Left lobe of liver (tissue), 2 donors: ENCODE data around the gene NHERF2. TPM values are rescaled to one million over a fixed set of nuclear protein-coding genes. Genes with fewer than 3 reads are reported as not detected.

Experiments used
- ATAC-seq: fragments of 200-7000 bp; cut with Tn5 transposase; one replicate; pipeline ENCODE4 v1.9.1; 2020; ENCODE audit warnings: mild to moderate bottlenecking, moderate library complexity
- DNase-seq: peaks from one replicate; pipeline ENCODE4 v3.0.0-alpha.2; 2020; ENCODE audit warnings: low spot score
- total RNA-seq: library from RNA; stranded (reverse); gene quantifications from one replicate; pipeline ENCODE4 v1.2.1, GENCODE V29; 2021
- donor health status: DM: no; HTN: no; CAD: no; lungs with moderate emphysema.
- donor health status: DM: no; HTN: yes; CAD: no.

The NHERF2 gene
- total RNA-seq = 334 TPM

DNA sequence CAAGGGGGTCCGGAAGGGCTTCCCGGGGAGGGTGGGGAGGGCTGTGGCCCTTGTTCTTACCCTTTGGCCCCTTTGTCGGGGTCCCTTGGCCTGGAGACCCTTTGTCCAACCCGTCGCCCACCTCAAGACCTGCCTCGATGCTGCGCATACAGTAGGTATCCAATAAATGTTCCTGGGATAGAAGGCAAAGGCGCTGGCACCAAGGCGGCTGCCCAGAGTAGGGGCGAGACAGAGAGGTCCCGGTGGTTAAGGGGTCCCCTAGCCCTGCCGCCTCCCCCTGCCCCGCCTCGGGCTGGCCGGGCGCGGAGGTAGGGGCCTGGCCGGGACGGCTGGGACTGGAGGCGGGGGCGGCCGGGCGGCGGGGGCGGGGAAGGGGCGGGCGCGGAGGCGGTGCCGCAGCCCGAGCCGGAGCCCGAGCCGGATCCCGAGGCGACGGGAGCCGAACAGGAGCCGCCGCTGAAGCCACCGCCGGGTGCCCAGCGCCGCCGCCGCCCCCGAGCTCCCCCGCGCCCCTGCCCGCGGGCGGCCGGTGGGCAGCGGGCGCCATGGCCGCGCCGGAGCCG, at the start of gene NHERF2:
NHERF2 (plus strand) TSS at position 442 of the 563 bp plus-strand sequence; CDS start at position 546, 104 bp downstream.
- ATAC-seq (peak; percentile 48), DNase-seq (peak; percentile 70)

DNA sequence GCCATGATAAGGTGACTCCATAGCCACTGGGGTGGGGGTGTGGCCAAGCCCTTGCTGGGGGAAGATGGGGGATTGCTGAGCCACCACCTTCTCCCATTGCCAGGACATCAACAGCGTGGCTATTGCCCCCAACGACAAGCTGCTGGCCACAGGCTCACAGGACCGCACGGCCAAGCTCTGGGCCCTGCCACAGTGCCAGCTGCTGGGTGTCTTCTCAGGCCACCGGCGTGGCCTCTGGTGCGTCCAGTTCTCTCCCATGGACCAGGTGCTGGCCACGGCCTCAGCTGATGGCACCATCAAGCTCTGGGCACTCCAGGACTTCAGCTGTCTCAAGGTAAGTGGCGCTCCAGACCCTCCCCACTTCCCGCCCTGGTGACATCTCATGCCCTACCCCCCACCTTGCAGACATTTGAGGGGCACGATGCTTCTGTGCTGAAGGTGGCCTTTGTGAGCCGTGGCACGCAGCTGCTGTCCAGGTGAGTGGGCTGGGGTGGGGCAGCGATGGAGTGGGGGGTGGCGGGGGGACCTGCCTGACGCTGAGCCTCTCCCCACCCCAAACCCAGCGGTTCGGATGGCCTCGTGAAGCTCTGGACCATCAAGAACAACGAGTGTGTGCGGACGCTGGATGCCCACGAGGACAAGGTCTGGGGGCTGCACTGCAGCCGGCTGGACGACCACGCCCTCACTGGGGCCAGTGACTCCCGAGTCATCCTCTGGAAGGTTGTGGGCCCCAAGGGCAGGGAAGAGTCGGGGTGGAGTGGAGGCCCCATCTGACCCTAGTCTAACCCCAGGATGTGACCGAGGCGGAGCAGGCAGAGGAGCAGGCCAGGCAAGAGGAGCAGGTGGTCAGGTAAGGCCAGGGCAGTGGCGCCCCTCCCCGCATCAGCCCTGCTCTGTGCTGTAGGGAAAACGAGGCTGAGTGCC, 49.5 kb upstream of the NHERF2 start:
- DNase-seq = no peak

DNA sequence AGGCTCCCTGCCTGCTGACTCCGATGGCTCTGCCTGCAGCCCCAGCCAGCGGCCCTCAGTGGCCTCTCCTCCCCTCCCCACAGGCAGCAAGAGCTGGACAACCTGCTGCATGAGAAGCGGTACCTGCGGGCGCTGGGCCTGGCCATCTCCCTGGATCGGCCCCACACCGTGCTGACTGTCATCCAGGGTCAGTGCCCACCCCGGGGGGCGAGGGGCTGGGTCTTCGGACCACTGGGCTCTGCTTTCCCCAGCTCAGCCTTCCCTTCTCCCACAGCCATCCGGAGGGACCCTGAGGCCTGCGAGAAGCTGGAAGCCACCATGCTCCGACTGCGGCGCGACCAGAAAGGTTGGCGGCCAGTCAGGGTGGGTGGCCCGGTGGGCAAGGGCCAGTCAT, 48.8 kb upstream of the NHERF2 start:
- DNase-seq = no peak
- ATAC-seq = no peak

More for the DNA sequence above, 49.5 kb upstream of the NHERF2 start:
- no peak for ATAC-seq

DNA sequence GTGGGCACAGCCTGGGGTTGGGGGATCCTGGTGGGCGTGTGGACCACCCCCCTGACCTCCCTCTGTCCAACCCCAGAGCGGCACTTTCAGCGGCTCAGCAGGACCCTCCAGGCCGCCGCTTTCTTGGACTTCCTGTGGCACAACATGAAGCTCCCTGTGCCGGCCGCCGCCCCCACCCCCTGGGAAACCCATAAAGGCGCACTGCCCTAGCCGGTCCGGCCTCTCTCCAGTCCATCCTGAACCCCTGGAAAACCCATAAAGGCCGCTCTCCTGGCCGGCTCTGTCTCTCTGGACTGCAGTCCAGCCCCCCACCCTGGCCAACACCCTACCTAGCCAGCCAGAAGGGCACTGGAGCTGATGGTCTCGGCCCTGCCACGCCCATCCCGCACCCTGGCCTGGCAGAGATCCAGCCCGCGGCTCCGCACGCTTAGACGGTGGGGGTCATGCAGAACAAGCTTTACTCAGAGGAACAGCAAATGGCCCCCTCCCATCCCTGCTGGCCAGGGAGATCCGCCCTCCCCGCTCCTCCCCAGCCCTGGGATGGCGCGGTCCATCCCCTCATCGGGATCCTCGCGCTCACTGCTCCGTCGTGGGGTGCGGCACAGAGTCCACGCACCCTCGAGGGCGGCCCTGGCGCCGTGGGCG, 48.1 kb upstream of the NHERF2 start:
- no peak for DNase-seq

DNA sequence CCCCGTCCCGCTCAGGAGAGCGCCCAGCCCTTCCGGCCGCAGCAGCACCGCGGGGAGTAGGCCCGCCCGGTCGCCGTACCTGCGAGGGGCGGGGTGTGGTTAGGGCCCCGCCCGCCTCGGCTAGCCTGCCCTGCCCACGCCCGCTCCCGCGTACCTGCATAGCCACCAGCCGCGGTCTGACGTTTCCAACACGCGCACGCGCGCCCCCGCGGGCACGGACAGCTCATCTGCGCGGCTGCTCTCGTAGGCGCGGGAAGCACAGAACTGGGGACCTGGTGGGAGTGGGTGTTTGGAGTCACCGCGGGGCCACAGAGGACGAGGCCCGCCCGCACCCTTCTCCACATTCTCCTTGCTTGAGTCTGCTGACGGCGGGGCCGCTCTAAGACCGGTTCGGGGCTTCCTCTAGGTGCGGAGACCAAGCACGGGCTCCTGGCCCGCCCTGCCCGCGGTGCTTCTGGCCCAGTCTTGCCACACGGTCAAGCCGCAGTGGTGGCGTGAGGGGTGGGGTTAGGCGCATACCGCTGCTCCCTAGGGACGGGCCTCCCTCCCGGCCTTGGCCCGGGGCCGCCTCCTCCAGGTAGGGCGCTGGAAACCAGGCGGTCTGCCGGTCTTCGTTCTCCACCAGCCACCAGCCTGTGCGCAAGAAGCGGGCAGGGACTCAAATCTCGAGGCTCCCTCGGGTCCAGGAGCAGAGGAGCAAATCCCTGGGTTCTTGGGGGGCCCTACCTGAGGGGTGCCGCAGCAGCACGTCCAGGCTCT, 47.3 kb upstream of the NHERF2 start:
- DNase-seq = no peak
- ATAC-seq = no peak

More for the DNA sequence above, 48.1 kb upstream of the NHERF2 start:
- no peak for ATAC-seq

DNA sequence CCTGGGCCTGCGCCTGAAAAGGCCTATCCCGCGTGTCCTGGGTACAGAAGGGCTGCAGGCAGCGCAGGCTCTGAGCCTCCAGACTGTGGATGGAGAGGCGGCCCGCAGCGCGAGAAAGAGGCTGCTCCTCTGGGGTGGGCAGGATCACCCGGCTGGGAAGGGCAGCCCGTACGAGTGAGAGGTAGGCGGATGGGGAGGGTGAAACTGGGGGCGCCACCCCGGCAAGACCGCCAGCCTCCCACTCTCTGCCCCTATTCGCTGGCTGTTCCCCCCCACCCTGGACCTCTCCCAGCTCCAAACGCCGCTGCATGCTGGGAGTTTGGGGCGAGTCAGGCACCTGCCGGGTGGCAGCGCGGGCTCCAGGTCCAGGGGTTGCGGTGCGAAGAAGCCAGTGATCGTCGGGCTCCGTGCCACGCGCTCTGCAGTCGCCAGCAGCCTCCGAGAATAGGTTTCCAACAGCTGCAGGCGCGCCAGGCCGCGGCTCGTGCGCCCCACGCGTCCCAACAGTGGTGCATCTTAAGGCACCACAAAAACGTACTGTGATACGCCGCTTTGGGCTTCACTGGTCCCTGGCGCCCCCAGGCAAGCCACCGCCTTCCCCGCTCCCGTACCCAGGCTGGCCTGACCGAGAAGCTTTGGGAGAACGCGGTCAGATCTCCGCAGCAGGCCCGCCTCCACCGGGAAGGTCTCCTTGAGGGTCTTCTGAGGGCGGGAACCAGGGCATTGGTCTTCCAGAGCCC, 46.5 kb upstream of the NHERF2 start:
- DNase-seq (no peak), ATAC-seq (no peak)

DNA sequence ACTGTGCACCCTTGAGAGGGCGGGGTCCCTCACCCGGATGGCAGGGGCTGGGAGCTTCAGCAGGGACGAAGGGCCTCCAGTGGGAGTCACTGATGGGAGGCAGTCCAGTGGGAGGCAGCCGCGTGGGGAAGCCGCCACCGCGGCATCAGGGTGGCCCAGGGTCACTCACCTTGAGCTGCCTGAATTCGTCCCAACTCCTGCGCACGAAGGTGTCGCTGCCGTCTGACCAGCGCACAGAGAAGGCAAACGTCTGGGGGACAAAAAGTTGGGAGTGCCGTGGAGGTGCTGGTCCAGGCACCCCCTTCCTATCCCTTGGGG, 46.0 kb upstream of the NHERF2 start:
- no peak for ATAC-seq
- DNase-seq = no peak

DNA sequence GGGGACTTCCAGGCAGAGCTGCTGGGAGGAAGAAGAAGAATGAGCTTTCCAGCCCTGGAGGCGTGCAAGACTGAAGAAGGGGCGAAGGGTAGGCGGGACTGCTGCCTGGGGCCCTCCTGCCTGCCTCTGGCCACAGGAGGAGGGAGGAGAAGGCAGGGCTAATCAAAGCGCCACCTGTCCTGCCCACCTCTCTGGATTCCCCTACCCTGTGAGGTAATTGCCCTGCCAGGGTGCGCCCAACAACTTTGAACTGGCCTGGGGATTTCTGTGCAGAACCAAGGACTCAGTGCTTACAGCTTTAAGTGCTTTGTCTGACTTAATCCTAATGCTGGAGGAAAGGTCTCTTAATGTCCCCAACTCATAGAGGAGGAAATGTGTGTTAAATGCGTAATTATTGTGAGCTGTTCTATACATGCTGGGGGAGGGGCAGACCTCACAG, 45.3 kb upstream of the NHERF2 start, which contains the start of gene NOXO1:
NOXO1 (minus strand) TSS at position 72 of the 439 bp plus-strand sequence. CDS start 290 bp downstream, outside the sequence.
- ATAC-seq = no peak
- no peak for DNase-seq

DNA sequence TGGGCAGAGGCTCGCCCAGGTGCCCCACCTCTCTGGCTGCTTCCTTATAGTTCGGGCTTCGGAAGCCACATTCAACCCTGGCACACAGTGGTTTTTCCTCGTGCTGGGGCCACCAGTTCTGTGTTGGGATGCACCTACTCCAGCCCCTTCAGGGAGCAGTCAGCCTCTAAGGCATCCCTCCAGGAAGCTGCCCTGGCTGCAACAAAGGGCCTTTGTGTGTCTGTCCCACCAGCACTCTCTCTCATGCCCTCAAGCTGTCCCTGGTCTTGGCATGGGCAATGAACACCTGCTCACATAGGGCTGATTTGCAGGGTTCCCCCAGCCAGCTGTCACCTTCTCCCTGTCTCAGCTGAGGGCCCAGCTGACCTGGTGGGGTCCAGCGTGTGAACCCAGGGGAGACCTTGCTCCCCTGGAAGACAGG, 44.7 kb upstream of the NHERF2 start:
- no peak for DNase-seq
- no peak for ATAC-seq

DNA sequence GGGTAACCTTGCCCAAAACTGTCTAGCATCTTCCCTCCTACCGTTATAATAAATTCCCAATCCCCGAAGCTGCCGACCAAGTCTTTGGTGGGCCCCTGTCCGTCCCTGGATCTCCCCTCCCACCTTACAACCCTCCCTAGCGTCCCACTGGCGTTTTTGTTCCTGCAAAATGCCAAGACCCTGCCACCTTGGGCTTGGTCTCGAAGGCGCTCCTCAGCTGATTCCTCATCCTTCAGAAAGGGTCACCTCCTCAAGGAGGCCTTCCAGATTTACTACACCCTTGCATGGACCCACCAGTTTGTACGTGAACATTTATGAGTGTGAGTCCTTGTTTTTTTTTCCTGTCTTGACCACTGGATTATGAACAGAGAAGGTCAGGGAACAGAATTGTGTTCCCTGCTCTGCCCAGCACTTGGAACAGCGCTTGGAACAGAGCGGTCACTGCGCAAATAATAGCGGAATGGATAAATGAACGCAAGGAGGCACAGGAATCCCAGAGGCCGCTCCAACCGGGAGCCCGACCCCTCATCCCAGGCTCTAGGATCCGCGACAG, 43.6 kb upstream of the NHERF2 start:
- no peak for ATAC-seq
- DNase-seq = no peak

DNA sequence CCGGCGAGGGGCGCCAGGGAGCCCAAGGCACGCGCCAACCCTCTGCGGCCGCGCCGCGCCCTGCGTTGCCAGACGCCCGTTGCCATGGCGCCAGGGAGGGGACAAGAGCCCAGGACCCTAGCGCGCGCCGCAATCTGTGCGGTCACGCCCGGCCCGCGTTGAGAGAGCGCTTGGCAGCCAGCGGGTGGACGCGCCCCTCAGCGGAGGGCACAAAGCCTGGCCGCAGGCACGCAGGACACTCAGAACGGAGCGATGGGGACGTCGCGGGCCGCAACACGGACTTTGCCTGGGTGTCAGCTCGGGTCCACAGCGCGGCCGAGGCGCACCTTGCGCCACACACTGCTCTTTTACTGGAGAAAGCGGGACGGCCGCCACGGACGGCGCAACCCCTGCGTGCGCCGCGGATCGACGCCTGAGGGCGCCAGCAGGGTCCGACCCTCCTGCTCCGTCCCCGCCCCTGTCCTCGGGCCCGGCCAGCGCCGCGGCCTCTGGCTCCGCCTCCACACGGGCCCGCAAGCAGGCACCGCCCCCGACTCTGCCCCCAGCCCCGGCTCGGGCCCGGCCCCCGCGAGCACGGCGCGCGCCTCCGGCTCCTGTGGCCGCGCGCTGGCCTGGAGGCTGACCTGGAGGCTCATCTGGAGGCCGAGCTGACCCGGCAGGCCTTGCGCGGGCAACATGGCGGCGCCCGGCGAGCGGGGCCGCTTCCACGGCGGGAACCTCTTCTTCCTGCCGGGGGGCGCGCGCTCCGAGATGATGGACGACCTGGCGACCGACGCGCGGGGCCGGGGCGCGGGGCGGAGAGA, 43.0 kb upstream of the NHERF2 start, which contains the start of gene GFER:
GFER (plus strand) TSS at position 650 of the 803 bp plus-strand sequence; CDS start at position 676, 26 bp downstream.
- DNase-seq = peak; percentile 94
- peak; percentile 89 for ATAC-seq

DNA sequence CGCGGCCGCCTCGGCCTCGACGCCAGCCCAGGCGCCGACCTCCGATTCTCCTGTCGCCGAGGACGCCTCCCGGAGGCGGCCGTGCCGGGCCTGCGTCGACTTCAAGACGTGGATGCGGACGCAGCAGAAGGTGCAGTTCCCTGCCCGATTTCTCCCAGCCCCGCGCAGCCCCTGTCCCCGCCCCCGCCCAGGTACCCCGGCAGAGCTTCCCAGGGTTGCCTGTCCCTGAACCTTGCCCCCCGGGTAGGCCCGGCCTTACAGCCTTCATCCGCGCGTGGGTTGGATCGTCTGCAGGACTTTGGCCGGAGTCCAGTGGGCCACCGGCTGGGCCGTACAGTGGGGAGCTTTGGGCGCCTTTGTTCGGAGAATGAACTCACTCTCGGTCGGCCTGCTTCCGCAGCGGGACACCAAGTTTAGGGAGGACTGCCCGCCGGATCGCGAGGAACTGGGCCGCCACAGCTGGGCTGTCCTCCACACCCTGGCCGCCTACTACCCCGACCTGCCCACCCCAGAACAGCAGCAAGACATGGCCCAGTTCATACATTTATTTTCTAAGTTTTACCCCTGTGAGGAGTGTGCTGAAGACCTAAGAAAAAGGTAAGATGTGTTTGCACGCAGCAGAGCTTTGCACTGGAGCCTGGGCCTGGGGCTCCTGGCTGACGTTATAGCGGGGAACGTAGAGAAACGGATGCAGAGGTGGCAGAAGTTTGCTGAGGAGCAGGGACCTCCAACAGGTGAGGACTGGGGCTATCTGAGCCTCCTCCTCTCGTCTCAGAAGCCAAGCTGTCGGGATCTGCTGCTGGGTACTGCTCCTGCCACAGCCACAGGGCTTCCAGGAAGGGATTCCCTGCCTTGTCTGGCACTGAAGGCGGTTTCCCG, 42.1 kb upstream of the NHERF2 start:
- DNase-seq = peak; percentile 82
- ATAC-seq = peak; percentile 42

DNA sequence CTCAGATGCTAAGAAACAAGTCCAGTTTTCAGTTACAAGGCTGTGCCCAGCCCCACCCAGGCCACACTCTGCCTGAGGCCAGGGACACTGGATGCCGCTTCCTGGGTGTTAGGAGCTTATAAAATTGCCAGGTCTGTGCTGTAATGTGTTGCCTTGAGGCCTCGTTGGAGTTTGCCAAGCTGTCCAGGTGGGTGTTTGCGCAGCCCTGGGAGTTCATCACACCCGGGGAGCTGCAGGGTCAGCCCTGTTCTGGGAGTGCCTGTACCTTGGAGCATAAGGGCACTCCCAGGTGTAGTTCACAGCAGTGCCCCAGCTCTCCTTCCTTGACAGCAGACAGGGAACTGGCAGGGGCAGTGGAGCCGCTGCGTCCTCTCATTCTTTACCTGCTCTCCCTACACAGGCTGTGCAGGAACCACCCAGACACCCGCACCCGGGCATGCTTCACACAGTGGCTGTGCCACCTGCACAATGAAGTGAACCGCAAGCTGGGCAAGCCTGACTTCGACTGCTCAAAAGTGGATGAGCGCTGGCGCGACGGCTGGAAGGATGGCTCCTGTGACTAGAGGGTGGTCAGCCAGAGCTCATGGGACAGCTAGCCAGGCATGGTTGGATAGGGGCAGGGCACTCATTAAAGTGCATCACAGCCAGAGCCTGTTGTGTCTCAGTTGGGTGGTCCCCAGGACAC, 41.1 kb upstream of the NHERF2 start:
- DNase-seq (no peak), ATAC-seq (no peak)

DNA sequence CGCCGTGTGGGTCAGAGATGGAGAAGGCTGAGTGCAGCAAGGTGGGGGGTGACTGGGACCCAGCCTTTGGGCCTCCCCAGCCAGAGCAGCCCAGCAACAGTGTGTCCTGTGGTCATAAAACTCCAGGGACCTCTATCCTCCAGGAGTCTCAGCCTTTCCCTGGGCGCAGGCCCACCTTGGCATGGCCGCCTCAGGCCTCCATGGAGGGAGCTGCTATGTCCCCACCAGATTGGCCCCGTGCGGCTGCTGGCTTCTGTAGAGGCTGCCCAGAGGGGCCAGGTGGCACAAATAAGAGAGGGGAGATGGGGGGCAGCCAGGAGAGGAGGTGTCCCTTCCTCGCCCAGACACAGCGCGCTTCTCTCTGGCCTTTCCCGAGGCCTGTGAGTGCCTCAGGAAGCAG, 39.5 kb upstream of the NHERF2 start:
- no peak for ATAC-seq

DNA sequence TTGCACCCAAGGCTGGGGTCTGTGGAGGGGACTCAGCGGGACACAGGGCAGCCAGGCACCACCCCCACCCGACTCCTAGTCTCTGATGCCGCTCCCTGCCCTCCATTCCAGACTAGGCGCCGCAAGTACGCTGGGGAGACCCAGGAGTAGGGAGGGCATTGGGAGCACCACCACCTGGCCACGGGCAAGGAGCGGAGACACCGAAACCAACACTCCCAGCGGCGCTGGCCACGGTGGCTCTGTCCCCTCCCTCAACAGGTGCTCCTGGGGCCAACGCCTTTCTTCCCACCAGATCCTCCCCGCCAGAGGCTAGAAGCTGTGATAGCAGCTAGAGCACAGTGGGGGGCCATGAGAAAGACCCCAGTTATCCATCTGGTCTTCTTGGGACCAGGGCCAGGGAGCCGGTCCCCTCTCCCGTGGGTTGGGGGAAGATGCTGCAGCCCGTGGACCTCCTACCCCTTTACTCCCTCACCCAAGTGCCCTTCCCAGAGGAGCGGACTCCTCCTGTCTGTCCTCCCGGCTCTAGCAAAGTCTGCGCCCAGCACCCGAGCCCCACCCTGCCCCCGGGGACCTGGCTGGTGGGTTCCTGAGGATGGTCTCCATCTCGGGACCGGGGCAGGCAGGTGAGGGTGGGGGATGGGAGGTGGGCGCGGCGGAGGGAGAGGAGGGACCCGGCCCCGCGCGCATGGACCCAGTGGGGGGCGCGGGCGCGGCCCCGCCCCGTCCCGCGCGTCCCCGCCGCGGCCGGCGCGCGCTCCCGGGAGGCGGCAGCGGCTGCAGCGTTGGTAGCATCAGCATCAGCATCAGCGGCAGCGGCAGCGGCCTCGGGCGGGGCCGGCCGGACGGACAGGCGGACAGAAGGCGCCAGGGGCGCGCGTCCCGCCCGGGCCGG, 37.2 kb upstream of the NHERF2 start, which contains the start of gene SYNGR3:
SYNGR3 (plus strand) TSS at position 762 of the 892 bp plus-strand sequence. CDS start 133 bp downstream, outside the sequence.
- no peak for ATAC-seq

More for the DNA sequence above, 39.5 kb upstream of the NHERF2 start:
- no peak for DNase-seq

DNA sequence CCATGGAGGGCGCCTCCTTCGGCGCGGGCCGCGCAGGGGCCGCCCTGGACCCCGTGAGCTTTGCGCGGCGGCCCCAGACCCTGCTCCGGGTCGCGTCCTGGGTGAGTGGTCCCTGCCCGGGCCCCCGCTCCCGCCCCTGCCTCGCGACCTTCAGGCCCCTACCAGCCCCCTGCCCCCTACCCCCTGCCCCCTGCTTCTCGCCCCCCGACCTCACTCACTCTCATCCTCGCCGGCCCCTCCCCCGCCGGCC, 36.7 kb upstream of the NHERF2 start:
- ATAC-seq (no peak), DNase-seq (no peak)

More for the DNA sequence above, 37.2 kb upstream of the NHERF2 start, which contains the start of gene SYNGR3:
- no peak for DNase-seq
